ENCODE results near the gene ASIC4.

The ASIC4 gene

GRCh38 chr2:219514196-219514761 lies at the start of gene ASIC4:
Gene ASIC4 (plus strand): TSS chr2:219514482. CDS start chr2:219514725, 243 bp downstream.
- no peak for DNase-seq (ENCODE audit: low read depth)

DNA sequence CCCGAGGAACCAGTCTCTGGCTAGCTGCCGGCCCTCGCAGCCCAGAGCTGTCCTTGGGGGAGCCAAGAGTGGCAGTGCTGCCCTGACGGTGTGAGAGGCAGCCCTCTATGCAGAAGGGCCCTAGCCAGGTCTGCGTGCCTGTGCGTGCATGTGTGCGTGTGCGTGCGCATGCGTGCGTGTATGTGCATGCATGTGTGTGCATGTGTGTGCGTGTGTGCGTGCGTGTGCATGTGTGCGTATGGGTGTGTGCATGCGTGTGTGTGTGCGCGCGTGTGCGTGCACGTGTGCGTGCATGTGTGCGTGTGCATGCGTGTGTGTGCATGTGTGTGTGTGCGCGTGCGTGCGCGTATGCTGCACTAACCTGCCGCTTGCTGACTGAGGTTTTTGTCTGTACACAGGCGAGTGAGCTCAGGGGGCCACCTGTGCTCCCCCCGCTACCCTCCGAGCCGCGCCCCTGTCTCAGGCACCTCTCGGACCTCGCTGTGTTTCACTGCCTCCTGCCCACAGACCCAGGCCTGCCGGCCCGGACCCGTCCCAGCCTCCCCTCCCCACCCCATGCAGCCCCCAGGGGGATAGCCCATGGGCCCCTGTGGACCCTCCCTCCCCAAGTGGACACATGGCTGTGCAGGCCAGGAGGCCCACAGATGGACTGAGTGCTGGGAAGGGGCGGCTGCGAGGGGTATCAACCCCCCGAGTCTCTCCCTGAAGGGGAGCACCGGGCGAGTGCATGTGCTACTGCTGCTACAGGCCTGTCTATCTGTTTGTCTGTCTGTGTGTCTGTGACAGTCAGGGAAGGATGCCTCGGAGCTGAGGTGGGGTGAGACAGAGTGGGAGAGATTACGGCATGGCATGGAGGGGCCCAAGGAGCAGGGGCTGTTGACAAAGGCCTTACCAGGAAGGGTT lies 48.4 kb upstream of the ASIC4 start:
- no peak for DNase-seq (ENCODE audit: low read depth)

- DNase-seq (ENCODE audit: low read depth), result no peak
Measured at GRCh38 chr2:219466816-219467735, 47.2 kb upstream of the ASIC4 start.

GRCh38 chr2:219467736-219468075 lies 46.6 kb upstream of the ASIC4 start:
- no peak for DNase-seq (ENCODE audit: low read depth)

DNA sequence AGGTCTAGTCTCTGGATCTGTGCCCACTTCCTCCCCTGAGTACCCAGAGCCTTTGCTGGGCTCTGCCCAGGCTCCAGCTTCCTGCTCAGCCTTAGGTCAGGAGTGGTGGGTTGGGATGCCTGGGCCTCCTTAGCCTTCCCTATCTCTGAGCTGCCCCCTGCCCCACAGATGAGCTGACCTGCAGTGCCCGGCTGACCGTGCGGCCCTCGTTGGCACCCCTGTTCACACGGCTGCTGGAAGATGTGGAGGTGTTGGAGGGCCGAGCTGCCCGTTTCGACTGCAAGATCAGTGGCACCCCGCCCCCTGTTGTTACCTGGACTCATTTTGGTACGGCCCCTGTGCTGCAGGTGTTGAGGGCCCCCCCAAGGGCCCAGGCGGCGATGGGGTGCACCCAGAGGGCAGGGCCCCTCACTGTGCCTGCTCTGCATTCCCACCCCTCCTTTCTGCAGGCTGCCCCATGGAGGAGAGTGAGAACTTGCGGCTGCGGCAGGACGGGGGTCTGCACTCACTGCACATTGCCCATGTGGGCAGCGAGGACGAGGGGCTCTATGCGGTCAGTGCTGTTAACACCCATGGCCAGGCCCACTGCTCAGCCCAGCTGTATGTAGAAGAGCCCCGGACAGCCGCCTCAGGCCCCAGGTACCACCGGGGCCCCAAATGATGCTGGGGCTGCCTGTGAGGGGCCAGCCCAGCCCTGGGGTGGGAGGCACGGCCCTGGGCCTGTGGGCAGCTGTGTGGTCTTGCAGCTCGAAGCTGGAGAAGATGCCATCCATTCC lies 45.7 kb upstream of the ASIC4 start:
- DNase-seq (ENCODE audit: low read depth), result no peak

DNA sequence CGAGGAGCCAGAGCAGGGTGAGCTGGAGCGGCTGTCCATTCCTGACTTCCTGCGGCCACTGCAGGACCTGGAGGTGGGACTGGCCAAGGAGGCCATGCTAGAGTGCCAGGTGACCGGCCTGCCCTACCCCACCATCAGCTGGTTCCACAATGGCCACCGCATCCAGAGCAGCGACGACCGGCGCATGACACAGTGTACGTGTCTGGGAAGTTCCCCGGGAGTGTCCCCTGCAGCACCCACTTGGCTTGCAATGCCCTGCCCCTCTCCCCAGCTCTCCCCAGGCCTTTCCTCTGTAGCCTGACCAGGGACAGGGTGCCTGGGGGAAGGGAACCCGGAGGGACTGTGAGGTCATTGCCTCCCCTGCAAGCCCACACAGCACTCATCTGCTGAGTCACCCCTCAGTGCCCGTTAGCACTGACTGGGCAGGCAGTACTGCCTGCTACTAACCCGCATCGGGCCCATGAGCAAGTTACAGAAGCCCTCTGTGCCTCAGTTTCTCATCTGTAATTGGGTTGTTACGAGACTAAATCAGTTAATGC lies 45.0 kb upstream of the ASIC4 start:
- peak; percentile 35 for DNase-seq (ENCODE audit: low read depth)

DNA sequence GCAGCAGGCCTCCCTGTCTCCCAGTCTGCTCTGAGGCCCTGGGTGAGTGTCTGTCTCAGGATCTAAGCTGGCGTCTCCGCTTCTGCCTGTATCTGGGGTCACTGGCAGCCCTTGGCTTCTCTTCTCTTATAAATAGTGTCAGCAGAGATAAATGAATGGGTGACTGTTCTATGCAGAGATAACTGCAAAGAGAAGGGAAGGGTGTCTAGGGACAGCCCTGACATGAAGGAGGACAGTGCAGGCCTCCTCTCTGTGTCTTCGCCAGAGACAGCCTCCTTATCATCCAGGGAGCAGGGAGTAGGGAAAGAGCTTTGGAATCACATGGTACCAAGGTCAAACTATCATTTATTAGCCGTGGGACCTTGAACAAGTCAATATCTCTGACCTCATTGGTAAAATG lies 43.9 kb upstream of the ASIC4 start:
- DNase-seq (ENCODE audit: low read depth), result no peak

DNA sequence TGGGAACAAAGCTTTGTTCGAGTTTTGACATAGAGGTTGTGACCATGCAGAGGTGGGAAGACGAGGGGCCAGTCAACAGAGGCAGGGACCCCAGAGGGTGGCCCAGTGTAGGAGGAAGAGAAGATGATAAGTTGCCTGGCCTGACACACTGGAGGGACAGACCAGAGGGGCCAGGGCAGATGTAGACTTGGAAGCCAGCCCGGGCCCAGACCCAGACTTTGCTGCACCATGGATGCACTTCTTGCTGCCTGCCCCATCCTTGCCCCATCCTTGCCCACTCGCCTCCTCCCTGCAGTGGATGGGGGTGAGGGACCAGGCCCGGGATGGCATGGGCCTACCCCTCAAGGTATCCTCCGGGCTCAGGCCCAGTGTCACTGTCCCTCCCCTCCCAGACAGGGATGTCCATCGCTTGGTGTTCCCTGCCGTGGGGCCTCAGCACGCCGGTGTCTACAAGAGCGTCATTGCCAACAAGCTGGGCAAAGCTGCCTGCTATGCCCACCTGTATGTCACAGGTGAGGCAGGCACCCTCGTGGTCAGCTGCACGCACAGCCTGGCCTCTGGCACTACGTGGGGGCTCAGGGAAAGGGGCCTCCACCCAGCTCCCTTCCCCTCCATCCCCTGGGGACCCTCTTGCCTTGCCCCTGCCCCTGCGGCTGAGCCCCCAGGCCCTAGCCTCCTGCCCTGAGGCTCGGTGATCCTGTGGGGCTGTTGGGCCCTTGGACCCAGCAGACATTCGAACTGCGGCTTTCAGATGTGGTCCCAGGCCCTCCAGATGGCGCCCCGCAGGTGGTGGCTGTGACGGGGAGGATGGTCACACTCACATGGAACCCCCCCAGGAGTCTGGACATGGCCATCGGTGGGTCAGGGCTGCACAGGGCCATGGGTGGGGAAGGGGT lies 42.6 kb upstream of the ASIC4 start:
- DNase-seq (ENCODE audit: low read depth), result no peak

DNA sequence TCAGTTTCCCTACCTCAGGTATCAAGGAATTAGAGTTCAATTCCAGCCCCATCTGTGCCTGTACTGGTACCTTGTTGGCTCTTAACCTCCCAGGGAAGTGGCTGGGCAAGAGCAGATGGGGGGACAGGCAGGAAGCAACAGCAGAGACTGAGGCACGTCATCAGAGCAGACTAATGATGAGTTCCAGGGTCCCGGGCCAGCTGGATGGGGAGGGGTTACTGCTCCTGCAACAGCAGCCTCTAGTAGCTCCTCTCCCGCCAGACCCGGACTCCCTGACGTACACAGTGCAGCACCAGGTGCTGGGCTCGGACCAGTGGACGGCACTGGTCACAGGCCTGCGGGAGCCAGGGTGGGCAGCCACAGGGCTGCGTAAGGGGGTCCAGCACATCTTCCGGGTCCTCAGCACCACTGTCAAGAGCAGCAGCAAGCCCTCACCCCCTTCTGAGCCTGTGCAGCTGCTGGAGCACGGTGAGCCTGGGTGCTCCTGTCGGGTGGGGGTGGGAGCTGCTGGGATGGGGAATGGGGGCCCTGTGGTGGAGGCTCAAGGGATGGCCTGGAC lies 41.6 kb upstream of the ASIC4 start:
- DNase-seq (ENCODE audit: low read depth), result no peak

DNA sequence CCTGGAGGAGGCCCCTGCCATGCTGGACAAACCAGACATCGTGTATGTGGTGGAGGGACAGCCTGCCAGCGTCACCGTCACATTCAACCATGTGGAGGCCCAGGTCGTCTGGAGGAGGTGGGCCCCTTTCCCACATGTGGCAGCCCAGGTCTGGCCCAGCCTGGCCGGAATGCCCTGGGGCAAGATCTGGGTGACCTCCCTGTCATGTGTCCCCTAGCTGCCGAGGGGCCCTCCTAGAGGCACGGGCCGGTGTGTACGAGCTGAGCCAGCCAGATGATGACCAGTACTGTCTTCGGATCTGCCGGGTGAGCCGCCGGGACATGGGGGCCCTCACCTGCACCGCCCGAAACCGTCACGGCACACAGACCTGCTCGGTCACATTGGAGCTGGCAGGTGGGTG lies 40.8 kb upstream of the ASIC4 start:
- no peak for DNase-seq (ENCODE audit: low read depth)

- DNase-seq (ENCODE audit: low read depth), result no peak
Measured at GRCh38 chr2:219474285-219475060, 39.8 kb upstream of the ASIC4 start.

- no peak for DNase-seq (ENCODE audit: low read depth)
Measured at GRCh38 chr2:219475278-219475677, 39.0 kb upstream of the ASIC4 start.

GRCh38 chr2:219475697-219476651 lies 38.3 kb upstream of the ASIC4 start:
- no peak for DNase-seq (ENCODE audit: low read depth)

DNA sequence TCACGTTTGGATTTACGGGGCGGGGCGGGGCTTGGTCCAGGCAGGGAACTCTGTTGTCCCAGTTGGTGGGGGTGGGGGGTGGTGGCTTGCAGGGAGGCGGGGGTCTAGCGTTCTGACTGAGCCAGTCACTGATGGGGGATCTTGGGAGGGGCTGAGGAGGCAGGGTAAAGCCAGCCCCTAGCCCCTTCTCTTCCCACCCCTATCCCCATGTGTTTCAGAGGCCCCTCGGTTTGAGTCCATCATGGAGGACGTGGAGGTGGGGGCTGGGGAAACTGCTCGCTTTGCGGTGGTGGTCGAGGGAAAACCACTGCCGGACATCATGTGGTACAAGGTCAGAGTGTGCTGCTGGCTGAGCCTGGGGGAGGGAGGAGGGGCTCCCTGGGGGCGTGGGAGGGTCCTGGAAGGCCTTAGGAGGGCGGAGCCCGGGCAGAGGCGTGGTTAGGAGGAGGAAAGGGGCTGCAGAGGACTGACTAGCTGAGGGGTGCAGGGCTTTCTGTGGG lies 37.6 kb upstream of the ASIC4 start:
- no peak for DNase-seq (ENCODE audit: low read depth)

DNA sequence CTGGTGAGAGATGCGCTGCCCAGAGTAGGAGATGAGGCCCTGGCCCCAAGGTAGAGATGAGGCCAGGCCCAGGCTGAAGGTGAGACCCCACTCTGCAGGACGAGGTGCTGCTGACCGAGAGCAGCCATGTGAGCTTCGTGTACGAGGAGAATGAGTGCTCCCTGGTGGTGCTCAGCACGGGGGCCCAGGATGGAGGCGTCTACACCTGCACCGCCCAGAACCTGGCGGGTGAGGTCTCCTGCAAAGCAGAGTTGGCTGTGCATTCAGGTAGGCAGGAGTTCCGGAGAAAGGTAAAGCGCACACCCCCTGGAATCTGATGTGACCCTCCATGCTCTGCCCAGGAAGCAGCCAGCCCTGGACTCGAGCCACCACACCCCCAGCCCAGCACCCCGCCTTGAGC lies 37.1 kb upstream of the ASIC4 start:
- DNase-seq (ENCODE audit: low read depth), result no peak

DNA sequence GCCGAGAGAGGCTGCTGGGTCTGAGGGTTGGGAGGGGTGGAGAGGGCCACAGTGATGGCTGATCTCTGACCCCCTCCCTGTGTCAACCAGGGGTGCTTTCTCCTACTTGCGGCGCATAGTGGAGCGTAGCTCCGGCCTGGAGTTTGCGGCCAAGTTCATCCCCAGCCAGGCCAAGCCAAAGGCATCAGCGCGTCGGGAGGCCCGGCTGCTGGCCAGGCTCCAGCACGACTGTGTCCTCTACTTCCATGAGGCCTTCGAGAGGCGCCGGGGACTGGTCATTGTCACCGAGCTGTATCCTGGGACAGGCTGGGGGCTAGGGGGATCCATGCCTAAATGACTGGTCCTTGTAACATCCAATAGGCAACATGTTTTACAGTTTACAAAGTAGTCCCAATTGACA lies 36.5 kb upstream of the ASIC4 start:
- DNase-seq (ENCODE audit: low read depth), result no peak

DNA sequence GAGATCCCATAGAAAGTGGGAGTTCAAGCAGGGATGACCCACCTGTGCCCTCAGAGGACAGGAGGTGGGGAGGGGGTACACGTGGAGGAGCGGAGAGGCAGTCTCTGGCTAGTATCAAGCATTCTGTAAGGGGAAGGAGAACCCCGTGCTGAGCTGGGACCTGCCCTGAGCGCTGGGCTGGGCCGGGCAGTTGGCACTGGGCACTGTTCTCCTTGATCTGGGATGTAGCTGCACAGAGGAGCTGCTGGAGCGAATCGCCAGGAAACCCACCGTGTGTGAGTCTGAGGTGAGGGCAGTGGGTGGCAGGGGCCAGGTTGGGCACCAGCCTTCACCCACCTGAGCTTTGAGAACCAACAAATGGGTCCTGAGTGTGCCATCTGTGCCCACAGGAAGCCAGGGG lies 35.4 kb upstream of the ASIC4 start:
- no peak for DNase-seq (ENCODE audit: low read depth)

DNA sequence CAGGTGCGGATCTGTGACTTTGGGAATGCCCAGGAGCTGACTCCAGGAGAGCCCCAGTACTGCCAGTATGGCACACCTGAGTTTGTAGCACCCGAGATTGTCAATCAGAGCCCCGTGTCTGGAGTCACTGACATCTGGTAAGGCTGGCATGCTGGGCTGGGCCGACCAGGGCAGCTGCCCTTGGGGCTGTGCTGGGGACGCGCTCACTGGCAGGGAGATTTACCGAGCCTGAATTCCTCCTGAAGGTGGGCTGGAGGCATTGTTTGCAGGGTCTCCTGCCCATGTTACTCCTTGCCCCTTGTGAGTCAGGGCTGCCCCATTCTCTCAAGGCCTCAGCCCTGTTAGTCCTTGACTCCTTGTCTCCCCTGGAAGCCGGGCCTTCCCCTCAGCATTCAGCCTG lies 34.3 kb upstream of the ASIC4 start:
- no peak for DNase-seq (ENCODE audit: low read depth)

Data from HS-5 (cell line).